OCI-LY7 (cell line): ENCODE results near the gene GIGYF1. TPM values are rescaled to one million over a fixed set of nuclear protein-coding genes. Genes with fewer than 3 reads are reported as not detected.

Experiments used
- BruUV-seq: library from RNA; stranded (reverse); fragments of 400-500 nt; replicated peaks from 2 replicates; lab custom pipeline; 2021; lab: Mats Ljungman, UMichigan
- CTCF ChIA-PET: fragments of 300-600 bp; sonication (Branson Sonifier 250); formaldehyde crosslinking; loops from one replicate; lab custom pipeline; 2022; ENCODE audit warnings: antibody characterized with exemption; ENCODE audit not compliant: unreplicated experiment; lab: Charles Lee
- POLR2A ChIA-PET: fragments of 300-600 bp; sonication (Branson Sonifier 250); formaldehyde crosslinking; loops from one replicate; lab custom pipeline; 2022; ENCODE audit warnings: antibody characterized with exemption; lab: Charles Lee
- DNase-seq: peaks from one replicate; pipeline ENCODE4 v3.0.0-alpha.2; 2015; ENCODE audit warnings: low spot score
- H2AFZ ChIP-seq: fragments of 200-600 bp; sonication (generic), shearing (Covaris generic); 2 replicates; pipeline ENCODE4 v1.6.1; 2014; ENCODE audit warnings: mild to moderate bottlenecking, antibody characterized with exemption, low read length, moderate library complexity
- H3K27ac ChIP-seq: fragments of 200-600 bp; sonication (generic); 2 replicates; pipeline ENCODE4 v1.5.1; 2014; ENCODE audit warnings: mixed run types, low read depth, mild to moderate bottlenecking, moderate library complexity, low read length, inconsistent platforms; ENCODE audit not compliant: poor library complexity, severe bottlenecking
- H3K36me3 ChIP-seq: fragments of 200-600 bp; sonication (generic); 2 replicates; pipeline ENCODE4 v1.6.1; 2014; ENCODE audit warnings: mild to moderate bottlenecking, antibody characterized with exemption, low read length, moderate library complexity, mixed read lengths; ENCODE audit not compliant: insufficient read depth
- H3K4me1 ChIP-seq: fragments of 200-600 bp; sonication (generic); 2 replicates; pipeline ENCODE4 v1.5.1; 2014; ENCODE audit warnings: mild to moderate bottlenecking, low read length; ENCODE audit not compliant: insufficient read depth, poor library complexity, severe bottlenecking
- H3K4me2 ChIP-seq: fragments of 200-600 bp; sonication (generic); 2 replicates; pipeline ENCODE4 v1.6.1; 2014; ENCODE audit warnings: mild to moderate bottlenecking, low read length
- H3K4me3 ChIP-seq: fragments of 200-600 bp; sonication (generic); 2 replicates; pipeline ENCODE4 v1.5.1; 2014; ENCODE audit warnings: mild to moderate bottlenecking, low read depth, low read length; ENCODE audit not compliant: poor library complexity, severe bottlenecking
- H3K79me2 ChIP-seq: fragments of 200-600 bp; sonication (generic); 2 replicates; pipeline ENCODE4 v1.6.1; 2016; ENCODE audit warnings: low read depth, mild to moderate bottlenecking, low read length, moderate library complexity, mixed read lengths; ENCODE audit not compliant: insufficient read depth
- H3K9me2 ChIP-seq: fragments of 200-600 bp; sonication (generic); 2 replicates; pipeline ENCODE4 v1.6.1; 2016; ENCODE audit warnings: mild to moderate bottlenecking, low read length, mixed read lengths; ENCODE audit not compliant: insufficient read depth
- H3K9me3 ChIP-seq: fragments of 200-600 bp; sonication (generic); 2 replicates; pipeline ENCODE4 v1.6.1; 2014; ENCODE audit warnings: mild to moderate bottlenecking, mixed run types, low read length, mixed read lengths
- H4K20me1 ChIP-seq: fragments of 200-600 bp; sonication (generic); 2 replicates; pipeline ENCODE4 v1.6.1; 2014; ENCODE audit warnings: mild to moderate bottlenecking, antibody characterized with exemption, low read length, moderate library complexity, mixed read lengths; ENCODE audit not compliant: insufficient read depth
- CTCF ChIP-seq: fragments of 200-600 bp; sonication (generic); conservative IDR thresholded peaks from 2 replicates; pipeline ENCODE4 v1.5.1; 2014; ENCODE audit warnings: mild to moderate bottlenecking, antibody characterized with exemption, low read length, moderate library complexity, mixed read lengths
- EZH2phosphoT487 ChIP-seq: fragments of 200-600 bp; sonication (generic); IDR thresholded peaks from 2 replicates; pipeline ENCODE4 v1.6.1; 2018; ENCODE audit warnings: low read depth, borderline replicate concordance, mild to moderate bottlenecking, mixed run types, antibody characterized with exemption, low read length, moderate library complexity, mixed read lengths
- intact Hi-C: fragments of 100-400 bp; cut with micrococcal nuclease; formaldehyde crosslinking; loops from one replicate; pipeline ENCODE4 v1.10.0; 2022; ENCODE audit not compliant: unreplicated experiment
- total RNA-seq, 2 experiments: library from RNA; depleted of rRNA in 1 of 2; stranded (reverse); fragments of >200 nt in 1 of 2; shearing (Covaris generic) in 1 of 2; gene quantifications; 2 replicates each; pipeline ENCODE4 v1.2.3, GENCODE V29; 2014 to 2022

Gene GIGYF1
- total RNA-seq, 2 experiments from 2014 or later: 40.2 to 52.0 TPM

GRCh38 chr7:100722480-100723212 lies 28.6 kb upstream of the GIGYF1 start:
- TF ChIP-seq CTCF (no peak), EZH2phosphoT487 (no peak)
- H3K9me2 ChIP-seq: no peaks in the 10 kb centered on the region
- H3K4me1 ChIP-seq: no peaks in the 10 kb centered on the region
- no peaks in the 10 kb centered on the region for H4K20me1 ChIP-seq
- no peak overlapping the region for H3K4me3 ChIP-seq
- intact Hi-C loops: loop anchor here (5.0 kb wide), 1 partner anchor 130 kb away; the partner anchor contains the start of gene SLC12A9
- DNase-seq: no peak
- POLR2A ChIA-PET: no interaction called here
- H3K27ac ChIP-seq: no peak overlapping the region
- H3K79me2 ChIP-seq: no peaks in the 10 kb centered on the region
- no peak overlapping the region for H2AFZ ChIP-seq
- no TSS peak for BruUV-seq
- CTCF ChIA-PET: interaction anchor here (0.6 kb wide), 1 partner anchor 204 kb away, joined by 3 read pairs; no protein-coding TSS in a partner anchor
- H3K36me3 ChIP-seq: no peaks in the 10 kb centered on the region
- no peak overlapping the region for H3K4me2 ChIP-seq
- H3K9me3 ChIP-seq: no peaks in the 10 kb centered on the region

DNA sequence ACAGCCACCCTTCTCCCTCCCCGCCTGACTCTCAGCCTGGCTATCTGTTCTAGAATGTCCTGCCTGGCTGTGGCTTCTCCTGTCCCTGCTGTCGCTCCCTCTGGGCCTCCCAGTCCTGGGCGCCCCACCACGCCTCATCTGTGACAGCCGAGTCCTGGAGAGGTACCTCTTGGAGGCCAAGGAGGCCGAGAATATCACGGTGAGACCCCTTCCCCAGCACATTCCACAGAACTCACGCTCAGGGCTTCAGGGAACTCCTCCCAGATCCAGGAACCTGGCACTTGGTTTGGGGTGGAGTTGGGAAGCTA lies 27.4 kb upstream of the GIGYF1 start:
- ChIA-PET CTCF (no interaction called here), POLR2A (interaction anchor here (0.7 kb wide), 1 partner anchor 95 kb away, joined by 4 read pairs; no protein-coding TSS in a partner anchor)
- H3K9me2 ChIP-seq: no peaks in the 10 kb centered on the region
- intact Hi-C loops: loop anchor here (5.0 kb wide), 1 partner anchor 131 kb away; the partner anchor contains the start of gene SLC12A9
- no peaks in the 10 kb centered on the region for H4K20me1 ChIP-seq
- H3K36me3 ChIP-seq: no peaks in the 10 kb centered on the region
- H3K79me2 ChIP-seq: no peaks in the 10 kb centered on the region
- no peaks in the 10 kb centered on the region for H3K4me1 ChIP-seq
- no peak for TF ChIP-seq CTCF
- no peak for TF ChIP-seq EZH2phosphoT487
- H3K27ac ChIP-seq: no peak overlapping the region
- H2AFZ ChIP-seq: no peak overlapping the region
- H3K4me3 ChIP-seq: no peak overlapping the region
- no peak for DNase-seq
- no TSS peak for BruUV-seq
- no peaks in the 10 kb centered on the region for H3K9me3 ChIP-seq
- H3K4me2 ChIP-seq: no peak overlapping the region
